HG02970 (cell line): Measurements from ENCODE around the gene DTX3.
A peak's percentile ranks its signal among the peaks of the same experiment; 100 is the strongest.
"Not testable (repeated sequence)": the region's sequence is repeated elsewhere in the genome, so short reads cannot be mapped to it uniquely, and the experiment has no call there.

Experiments
- ATAC-seq: cut with Tn5 transposase; IDR thresholded peaks from one replicate; pipeline ENCODE4 v1.9.1; 2021; ENCODE audit warnings: mild to moderate bottlenecking, moderate library complexity, moderate number of reproducible peaks; ENCODE audit not compliant: unreplicated experiment, low FRiP score

The DTX3 gene

GRCh38 chr12:57582440-57582839 is 22.2 kb upstream of the DTX3 start:
- no peak for ATAC-seq

- peak; percentile 88 for ATAC-seq
These were observed 21.4 kb upstream of the DTX3 start for GRCh38 chr12:57583008-57583831.

- ATAC-seq = no peak
These were observed 20.6 kb upstream of the DTX3 start for GRCh38 chr12:57584050-57584449.

GRCh38 chr12:57584690-57585089 is 19.9 kb upstream of the DTX3 start:
- ATAC-seq = no peak

- no peak for ATAC-seq
These were observed 19.5 kb upstream of the DTX3 start for GRCh38 chr12:57585156-57585555.

- ATAC-seq = no peak
These were observed 18.5 kb upstream of the DTX3 start for GRCh38 chr12:57586128-57586527.

- no peak for ATAC-seq
These were observed 17.7 kb upstream of the DTX3 start for GRCh38 chr12:57586832-57587429.

- not testable (repeated sequence) for ATAC-seq
These were observed 15.5 kb upstream of the DTX3 start for GRCh38 chr12:57588951-57589610.

GRCh38 chr12:57590479-57590863 is 14.2 kb upstream of the DTX3 start:
- no peak for ATAC-seq

GRCh38 chr12:57590864-57591781 is 13.5 kb upstream of the DTX3 start, which contains the start of gene PIP4K2C:
TSS of gene PIP4K2C (plus strand) at chr12:57591192. CDS start at chr12:57591290, 98 bp downstream.
- ATAC-seq = peak; percentile 87

GRCh38 chr12:57591782-57592325 is 12.8 kb upstream of the DTX3 start:
- no peak for ATAC-seq

- no peak for ATAC-seq
These were observed 12.0 kb upstream of the DTX3 start for GRCh38 chr12:57592551-57593165.

- ATAC-seq = no peak
These were observed 11.4 kb upstream of the DTX3 start for GRCh38 chr12:57593187-57593586.

- no peak for ATAC-seq
These were observed 4.2 kb upstream of the DTX3 start for GRCh38 chr12:57600395-57600794.

GRCh38 chr12:57602544-57602943 is 2.1 kb upstream of the DTX3 start:
- ATAC-seq = no peak

- ATAC-seq = no peak
These were observed 1.3 kb upstream of the DTX3 start for GRCh38 chr12:57603324-57603723.

GRCh38 chr12:57603815-57604453 is 690 bp upstream of the DTX3 start:
- ATAC-seq = no peak

- no peak for ATAC-seq
These were observed 577 bp downstream of the DTX3 start for GRCh38 chr12:57604992-57605810.
